Fibroblast of skin of right quadriceps (primary cell): ENCODE results near the gene GARIN5A.

ENCODE experiments used
- DNase-seq: peaks from one replicate; pipeline ENCODE4 v3.0.0-alpha.2; 2013

The GARIN5A gene

DNA sequence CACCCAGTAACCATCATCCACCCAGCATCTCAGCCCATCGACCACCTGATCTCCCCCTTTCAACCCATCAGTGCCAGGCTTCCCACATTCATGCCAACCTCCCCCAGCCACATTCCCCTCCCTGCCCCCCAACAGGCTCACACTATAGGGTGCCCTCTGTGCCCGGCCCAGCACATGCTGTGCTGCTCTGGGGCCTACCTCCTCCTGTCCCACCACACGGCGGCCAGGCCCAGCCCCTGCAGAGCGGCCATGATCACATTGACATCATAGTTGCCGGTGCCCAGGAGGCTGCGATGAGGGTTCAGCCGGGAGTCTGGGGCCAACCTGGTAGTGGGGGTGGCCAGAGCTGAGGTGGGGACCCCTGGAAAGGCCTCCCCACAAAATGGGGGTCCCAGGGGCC is 30.7 kb upstream of the GARIN5A start:
- DNase-seq, result no peak

DNA sequence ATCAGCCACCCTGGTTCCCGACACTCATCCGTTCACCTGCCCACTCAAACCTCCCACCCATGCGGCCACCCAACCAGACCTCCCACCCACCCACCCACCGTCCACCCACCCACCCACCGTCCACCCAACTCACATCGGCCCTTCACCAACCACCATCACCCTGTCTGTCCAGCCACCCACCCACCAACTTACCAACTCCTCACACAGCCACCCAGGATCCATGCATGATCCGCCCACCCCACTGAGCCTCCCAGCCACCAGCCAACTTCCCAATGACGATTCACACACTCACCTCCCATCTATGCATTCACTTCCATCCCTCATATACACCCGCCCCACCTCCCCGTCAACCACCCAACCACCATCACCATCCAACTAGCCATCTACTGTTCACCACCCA is 30.1 kb upstream of the GARIN5A start:
- no peak for DNase-seq

DNA sequence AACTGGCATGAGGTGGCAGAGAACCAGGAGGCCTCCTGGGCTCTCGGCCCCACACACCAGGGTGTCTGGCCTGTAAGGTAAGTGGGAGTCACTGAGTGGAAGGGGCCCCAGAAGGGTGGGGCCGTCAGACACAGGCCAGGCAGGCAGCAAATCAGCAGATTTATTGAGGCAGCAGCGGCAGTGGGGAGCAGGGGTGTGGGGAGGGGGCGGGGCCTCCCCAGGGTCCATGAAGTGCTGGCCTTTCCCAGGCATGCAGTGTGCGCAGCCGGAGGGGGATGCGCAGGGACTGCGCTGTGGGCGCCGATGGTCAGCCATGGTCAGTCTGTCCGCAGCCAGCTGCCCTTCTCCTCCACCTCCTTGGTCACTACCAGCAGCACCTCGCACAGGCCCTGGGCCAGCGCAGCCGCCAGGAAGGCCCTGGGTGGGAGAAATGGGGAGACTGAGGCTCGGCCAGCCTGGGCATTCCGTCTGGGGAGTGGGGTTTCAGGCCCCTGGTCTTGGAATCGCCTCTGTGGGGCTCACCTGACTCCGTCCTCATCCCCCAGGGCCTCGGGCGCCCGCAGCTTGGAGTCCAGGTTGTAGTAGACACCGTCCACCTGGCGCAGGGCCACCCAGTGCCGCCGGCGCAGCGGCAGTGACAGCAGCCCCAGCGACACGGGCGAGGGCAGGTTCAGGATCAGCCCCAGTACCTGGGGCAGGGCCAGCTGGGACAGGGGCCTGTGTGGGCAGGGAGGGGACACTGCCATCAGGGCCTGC is 29.4 kb upstream of the GARIN5A start:
- DNase-seq, result no peak

DNA sequence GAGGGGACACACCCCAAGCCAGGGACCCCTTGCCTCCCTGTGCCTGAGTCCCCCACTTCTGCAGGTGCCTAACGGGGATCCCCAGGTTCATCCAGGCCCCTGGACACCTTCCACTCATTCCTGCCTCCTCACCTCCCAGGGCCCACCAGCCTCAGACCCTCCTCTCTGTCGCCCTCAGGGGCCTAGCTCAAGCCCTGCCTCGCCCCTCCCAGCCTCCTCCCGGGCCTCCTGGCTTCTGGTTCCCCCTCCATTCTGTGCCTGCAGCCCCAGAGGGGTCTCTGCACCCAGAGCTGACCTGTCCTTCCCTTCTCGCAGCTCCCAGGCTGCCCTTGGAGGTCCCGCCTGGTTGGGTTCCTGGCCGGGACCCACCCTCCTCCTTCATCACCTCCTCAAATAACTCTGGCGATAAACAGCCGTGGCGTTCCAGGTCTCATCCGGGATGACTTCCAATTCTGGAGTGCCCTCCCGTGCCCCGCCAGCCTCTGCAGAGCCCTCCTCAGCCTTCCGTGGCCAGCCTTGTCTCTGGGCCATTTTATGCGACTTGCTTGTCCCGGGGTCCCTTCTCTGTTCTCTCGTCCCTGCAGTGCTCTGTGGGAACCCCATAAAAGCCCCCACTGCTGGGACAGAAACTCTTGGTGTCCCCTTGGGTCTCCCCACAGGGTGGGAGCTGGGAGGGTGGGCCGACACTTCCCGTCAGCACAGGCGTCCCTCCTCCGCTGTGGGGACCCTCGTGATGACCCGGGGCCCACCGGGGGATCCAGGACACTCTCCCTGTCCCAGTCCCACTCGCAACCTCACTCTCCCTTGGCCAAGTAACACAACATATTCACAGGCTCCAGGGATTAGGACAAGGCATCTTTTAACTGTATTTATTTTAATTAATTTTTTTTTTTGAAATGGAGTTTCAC is 25.2 kb upstream of the GARIN5A start:
- DNase-seq, result no peak

DNA sequence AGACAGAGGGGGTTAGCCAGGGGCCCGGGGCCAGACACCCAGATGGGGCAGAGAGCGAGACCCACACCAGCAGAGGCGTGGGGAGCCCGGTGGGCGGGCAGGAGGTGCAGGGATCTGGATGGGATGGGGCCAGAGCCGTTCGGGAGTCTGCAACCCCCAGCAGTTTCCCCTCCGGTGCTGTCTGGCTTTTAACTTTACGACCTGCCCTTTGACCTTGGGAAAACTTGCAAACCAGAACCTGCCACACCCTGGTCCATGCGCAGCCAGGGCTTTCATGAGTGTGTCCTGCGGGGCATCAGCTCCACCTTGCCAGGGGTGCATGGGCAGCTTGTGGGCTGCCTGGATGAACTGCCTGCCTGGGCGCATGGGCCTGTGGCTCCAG is 24.5 kb upstream of the GARIN5A start:
- DNase-seq, result no peak

DNA sequence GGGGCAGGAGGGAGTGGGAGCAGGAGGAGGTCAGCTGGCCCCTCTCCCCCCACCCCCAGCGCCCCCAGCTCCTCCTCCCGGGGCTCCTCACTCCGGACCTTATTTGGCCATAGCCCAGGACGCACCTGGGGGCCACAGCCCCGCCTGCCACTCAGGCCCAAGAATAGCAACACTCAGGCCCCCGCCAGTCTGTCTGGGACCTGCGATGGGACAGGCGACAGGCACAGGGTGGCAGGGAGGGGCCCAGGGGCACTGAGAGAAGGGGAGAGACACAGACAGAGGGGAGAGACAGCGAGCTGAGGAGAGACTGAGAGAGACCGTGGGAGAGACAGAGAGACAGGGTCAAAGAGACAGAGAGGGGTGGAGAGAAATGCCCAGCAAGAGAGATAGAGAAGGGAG is 24.1 kb upstream of the GARIN5A start:
- no peak for DNase-seq

DNA sequence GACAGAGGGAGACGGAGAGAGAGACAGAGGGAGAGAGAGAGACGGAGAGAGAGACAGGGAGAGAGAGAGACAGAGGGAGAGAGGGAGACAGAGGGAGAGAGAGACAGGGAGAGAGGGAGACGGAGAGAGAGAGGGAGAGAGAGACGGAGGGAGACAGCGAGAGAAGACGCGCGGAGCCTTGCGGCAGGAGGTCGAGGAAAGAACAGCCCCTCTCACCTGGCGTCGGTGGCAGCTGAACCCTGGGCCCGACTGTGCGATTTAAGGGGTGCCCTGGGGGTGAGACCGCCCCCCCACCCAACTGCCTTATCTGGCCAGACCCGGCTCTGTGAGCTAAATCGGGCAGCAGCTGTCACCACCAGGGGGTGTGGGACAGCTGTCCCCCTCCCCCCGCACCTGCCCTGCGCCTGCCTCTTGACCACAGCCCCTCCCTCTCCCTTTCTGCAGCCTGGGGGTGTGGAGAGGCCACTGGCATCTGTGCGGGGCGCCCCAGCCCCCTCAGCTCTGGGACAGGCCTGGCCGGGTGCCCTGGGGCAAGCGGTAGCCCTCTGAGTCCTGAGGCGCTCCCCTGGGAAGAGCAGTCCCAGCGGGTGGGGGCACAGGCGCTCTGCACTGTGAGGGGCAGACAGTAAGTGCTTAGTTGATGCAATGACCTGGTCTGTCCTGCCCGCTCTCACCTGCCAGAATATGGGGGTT is 23.6 kb upstream of the GARIN5A start:
- no peak for DNase-seq

DNA sequence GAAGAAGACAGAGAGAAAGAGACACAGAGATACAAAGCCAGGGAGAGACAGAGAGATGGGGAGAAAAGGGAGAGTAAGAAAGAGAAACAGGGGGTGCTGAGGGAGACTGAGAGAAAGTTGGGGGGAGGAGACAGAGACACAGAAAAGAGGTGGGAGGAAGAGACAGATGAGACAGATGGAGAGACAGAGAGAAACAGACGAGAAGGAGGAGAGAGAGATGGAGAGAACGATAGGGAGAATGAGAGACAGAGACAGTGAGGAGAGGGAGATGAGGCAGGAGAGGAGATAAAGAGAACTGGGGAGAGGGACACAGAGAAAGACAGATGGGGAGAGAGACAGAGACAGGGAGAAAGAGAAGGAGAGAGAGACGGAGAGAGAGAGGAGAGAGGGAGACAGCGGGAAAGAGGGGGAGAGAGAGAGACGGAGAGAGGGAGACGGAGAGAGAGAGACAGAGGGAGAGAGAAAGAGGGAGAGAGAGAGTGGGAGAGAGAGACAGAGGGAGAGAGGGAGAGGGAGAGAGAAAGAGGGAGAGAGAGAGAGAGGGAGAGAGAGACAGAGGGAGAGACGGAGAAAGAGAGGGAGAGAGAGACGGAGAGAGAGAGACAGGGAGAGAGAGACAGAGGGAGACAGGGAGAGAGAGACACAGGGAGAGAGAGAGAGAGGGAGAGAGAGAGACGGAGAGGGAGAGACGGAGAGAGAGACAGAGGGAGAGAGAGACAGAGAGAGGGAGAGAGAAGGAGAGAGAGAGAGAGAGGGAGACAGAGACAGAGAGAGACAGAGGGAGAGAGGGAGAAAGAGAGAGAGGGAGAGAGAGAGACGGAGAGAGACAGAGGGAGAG is 21.8 kb upstream of the GARIN5A start:
- no peak for DNase-seq

DNA sequence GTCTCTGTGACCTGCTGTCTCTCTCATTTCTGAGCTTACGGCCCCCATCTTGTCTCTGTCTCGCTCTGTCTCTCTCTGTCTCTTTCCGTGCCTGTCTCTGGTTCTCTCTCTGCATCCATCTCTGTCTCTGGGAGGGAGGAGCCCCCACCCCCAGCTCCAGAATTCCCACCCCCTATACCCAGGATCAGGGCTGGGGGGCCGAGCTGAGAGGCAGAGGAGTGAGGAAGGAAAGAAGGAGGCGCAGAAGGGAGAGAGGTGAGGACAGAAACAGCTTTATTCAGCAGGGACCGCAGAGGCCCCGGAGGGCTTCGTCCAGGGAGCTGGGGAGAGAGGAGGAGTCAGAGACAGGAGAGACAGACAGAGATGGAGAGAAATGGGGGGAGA is 20.4 kb upstream of the GARIN5A start:
- no peak for DNase-seq

DNA sequence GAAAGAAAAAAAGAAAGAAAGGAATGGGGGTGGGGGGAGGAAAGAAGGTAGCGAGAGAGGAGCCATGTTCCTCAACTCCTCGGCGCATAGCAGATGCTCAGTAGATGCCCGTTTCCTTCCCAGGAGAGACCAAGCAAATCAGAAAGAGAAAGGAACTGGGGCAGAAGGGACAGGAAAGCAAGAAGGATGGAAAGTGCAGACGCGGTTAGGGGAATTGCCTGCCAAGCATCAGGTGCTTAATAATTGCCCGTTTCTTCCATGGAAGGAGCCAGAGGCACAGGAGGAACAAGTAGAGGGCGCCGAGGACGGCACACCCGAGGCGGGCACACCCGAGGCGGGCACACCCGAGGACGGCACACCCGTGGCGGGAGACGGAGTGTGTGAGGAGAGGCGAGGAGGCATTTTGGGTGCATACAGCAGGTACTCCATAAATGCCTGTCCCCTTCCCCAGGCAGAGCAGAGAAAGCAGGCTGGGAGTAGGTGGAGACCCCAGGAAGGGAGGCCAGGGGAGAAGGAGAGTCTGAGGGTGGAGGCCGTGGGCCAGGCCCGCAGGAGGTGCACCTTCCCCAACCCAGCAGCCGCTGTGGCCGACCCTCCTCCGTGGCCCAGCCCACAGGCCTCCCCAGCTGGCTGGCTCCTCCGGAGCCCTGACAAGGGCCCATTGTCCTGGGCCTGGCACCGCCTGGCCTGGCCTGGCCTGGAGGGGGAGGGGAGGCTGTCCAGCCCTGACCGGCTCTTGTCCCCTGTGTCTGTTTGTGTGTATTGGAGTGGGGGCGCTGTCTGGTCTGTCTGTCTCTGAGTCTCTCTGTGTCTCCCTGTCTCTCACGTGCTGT is 19.8 kb upstream of the GARIN5A start:
- no peak for DNase-seq

DNA sequence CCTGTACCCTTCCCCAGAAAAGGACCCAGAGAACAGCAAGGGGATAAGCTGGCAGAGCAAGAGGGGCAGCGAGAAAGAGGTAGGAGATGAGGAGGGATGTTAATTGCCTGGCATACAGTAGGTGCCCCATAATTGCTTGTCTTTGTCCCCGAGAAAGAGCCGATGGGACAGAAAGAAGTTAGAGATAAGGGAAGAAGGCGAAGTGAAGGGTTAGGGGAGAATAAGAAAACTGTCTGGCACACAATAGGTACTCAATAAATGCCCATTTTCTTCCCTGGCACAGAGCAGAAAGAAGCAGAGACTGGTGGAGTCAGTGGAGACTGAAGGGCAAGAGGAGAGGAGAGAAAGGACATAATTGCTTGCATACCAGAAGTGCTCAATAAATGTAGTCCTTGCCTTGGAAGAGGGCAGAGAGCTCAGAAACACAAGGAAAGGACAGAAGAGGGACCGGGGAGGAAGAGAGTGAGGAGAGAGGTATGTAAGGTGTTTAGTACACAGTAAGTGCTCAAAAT is 18.4 kb upstream of the GARIN5A start:
- DNase-seq, result no peak

DNA sequence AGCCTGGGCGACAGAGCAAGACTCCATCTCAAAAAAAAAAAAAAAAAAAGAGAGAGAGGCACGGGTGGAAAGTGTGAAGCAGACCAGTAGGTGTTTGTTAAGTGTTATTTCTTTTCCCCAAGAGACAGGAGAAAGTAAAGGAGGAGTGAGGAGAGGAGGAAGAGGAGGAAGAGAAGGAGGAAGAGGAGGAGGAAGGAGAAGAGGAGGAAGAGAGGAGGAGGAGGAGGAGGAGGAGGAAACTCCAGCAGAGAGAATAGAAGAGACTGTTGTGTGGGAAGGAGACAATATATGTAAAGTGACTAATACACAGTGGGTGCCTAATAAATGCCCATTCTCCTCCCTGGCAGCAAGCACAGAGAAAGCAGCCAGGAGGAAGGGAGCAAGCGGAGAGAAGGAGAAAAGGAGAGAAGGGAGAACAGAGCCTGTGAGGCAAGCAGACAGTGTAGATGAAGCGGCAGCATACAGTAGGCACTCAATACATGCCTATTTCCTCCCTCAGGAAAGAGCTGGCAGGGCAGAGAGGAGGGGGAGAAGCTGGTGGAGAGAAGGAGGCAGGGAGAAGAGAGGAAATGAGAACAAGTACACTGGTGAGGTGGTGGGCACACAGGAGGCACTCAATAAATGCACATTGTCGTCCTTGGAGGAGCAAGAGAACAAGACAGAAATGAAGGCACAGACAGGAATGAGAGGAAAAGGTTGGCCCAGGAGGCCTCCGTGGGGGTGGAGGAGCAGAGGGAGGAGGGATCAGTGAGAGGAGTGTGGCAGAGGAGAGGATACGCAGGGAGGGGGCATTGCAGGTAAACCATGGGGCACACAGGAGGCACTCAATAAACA is 17.8 kb upstream of the GARIN5A start:
- no peak for DNase-seq

DNA sequence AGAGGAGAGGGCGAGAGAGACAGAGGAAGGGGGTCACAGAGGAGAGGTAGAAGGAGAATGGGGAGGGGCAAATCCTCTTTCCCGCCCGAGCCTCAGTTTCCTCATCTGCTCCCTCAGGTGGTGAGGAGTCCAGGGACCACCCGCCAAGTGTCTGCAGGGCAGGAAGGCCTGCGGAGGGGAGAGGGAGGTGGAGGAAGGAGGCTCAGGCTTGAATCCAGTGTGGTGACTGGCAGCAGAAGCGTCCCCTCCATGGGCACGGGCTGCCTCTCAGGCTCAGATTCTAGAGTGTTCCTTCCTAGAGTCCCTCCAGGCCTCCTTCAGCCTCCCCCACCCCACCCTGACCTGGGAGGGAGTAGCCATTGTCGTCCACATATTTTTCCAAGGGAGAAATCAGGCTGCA is 16.5 kb upstream of the GARIN5A start:
- no peak for DNase-seq

DNA sequence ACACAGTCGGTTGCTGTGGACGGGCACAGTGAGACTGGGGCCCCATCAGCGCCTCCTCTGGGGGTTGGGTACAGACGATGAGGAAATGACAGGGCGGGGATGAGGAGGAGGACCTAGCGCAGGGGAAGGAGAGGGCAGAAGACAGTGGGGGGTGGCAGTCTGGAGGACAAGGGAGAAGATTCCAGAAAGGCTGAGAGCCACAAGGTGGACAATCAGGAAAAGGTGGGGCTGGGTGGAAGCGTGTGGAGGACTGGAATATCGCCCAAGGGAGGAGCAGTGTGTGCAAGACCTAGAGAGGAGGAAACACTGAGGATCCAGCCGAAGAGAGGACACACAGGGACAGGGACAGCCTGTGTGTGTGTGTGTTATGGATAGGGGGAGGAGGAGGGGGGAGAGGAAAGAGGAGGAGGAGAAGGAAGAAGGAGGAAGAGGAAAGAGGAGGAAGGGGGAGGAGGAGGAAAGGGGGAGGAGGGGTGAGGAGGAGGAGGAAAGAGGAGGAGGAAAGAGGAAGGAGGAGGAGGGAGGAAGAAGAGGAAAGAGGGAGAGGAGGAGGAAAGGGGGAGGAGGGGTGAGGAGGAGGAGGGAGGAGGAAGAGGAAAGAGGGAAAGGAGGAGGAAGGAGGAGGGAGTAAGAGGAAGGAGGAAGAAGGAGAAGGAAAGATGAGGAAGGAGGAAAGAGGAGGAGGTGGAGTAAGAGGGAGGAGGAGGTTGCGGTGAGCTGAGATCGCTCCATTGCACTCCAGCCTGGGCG is 15.8 kb upstream of the GARIN5A start:
- DNase-seq, result peak; percentile 8

DNA sequence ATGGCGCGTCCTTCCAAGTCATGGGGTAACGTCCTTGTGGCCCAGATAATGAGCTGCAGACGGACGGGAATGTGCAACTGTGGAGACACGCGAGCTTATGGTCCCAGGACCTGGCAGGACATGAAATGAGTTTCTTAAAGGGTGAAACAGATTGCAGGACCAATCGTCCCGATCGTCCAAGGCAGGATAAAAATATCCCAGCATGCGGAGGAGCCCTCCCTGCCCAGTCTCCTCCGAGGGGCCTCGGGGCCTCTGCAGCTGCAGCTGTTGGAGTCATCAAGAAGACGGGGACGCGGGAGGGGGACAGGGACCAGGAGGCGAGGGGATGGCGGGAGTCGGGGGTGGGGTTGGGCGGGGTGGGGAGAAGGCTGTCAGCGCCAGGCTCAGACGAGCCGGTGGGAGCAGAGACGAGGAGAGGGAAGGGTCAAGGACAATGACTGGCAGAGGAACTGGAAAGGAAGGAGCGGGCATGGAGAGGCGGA is 14.4 kb upstream of the GARIN5A start:
- DNase-seq, result no peak

DNA sequence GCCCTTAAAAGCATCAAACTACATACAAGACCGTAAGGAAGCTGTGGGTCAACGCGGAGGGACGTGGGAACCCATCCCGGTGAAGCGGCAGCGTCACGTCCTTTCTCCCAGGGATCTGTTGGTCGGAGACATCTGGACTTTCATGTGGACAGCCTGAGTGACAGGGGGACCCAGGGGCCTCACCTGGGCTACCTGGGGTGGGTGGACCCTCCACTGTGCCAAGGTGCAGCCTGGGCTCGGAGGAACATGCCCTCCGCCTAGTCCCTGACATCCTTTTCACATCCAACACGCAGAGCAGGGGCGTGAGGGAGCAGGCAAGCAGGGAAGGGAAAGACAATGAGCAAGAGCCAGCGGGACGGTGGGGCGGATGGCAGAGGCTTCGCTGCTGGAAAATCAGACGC is 13.8 kb upstream of the GARIN5A start:
- DNase-seq, result no peak

DNA sequence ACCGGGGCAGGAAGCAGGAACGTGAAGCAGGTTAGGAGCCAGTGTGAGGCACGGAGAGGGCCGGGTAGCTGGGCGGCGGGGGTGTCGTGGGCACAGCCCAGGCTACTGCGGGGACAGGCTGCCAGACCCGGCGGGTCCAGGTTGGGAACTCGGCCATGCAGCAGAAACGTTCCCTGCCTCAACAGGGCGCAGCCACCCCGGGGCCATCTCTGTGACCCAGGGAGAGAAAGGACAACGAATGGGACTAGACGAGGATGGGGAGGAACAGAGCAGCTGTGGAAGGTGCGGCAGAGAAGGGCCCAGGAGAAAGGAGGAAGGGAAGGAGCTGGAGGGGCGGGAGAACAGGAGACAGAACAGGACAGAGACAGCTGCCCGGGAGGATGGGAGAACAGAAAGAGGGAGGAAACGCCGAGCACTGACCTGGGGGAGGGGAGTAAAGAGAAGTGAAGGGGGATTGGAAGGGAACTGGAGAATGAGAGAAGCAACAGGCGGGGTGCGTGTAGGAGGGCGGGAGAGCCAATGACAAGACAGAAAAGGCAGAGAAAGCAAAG is 12.9 kb upstream of the GARIN5A start:
- DNase-seq, result no peak

DNA sequence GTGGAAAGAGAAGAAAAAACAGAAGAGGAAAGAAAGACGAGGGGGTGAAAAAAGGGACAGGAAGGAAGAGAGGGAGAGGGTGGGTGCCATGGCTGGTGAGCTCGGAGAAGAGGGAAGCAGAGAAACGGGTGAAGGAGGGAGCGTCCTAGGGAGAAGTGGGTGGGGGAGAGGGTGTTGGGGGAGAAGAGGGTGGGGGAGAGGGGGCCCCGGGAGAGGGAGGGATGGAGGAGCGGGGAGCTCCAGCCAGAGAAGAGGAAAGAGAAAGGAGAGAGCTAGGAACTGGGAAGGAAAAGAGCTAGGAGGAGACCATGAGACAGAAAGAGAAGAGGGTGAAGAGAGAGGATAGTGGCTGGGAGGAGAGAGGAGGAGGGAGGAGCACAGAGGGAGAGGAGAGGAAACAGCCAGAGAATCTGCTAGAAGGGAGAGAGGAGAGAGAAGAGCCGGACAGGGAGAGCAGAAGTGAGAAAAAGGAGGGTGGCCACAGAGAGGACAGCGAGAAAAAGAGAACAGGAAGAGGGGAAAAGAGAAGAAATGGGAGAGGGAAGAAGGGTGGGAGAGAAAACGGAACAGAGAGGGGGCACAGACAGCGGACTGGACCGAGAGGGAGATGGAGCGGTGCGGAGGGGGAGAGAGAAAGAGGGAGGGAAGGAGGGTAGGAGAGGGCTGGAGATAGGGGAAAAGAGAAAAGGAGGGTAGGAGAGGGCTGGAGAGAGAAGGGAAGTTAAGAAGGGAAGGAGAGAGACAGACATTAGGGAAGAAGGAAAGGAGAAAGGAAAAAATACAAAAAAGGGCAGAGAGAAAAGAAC is 11.9 kb upstream of the GARIN5A start:
- DNase-seq, result no peak
